Stimulated activated CD4-positive, alpha-beta T cell treated with anti-CD3 and anti-CD28 coated beads, Interleukin-1b, Interleukin-23, amount 100 ng/mL, for 48 hours (primary cell): Measurements from ENCODE around the gene MED29.

Experiments used
- DNase-seq: peaks from one replicate; pipeline ENCODE4 v3.0.0-alpha.2; 2020

The MED29 gene

GRCh38 chr19:39412100-39412866 lies 21.1 kb downstream of the MED29 start, which contains the start of gene PLEKHG2:
TSS of gene PLEKHG2 (plus strand) at chr19:39412669. CDS start at chr19:39414087, 1,418 bp downstream.
- DNase-seq = peak; percentile 98

GRCh38 chr19:39412867-39413271 lies 21.7 kb downstream of the MED29 start:
- DNase-seq = no peak

GRCh38 chr19:39413272-39413910 lies 22.2 kb downstream of the MED29 start:
- no peak for DNase-seq

DNA sequence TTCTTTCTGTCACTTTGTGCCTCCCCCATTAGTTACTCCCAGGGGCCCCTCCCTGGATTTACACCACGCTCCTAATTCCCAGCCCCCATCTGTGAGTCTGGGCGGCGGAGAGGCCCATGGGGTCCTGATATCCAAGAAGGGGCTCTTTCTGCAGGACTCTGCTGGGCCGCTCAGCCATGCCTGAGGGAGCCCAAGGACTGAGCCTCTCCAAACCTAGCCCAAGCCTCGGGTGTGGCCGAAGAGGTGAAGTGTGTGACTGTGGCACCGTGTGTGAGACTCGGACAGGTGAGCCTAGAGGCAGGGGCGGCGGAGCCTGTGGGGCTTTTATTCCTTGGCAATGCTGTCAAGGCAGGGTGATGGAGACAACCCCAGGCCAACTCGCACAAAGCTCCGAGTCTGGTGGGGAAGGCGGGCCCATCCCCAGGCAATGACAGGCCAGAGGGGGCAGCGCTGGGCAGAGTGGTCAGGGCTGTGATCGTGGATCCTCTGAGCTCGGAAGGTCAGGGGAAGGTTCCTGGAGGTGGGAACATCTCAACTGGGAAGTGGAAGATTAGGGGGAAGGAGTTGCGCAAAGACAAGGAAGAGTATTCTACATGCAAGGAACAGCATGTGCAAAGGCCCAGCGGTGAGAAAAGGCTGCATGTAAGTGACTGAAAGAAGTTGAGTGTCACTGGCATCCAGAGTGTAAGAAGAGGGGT lies 22.9 kb downstream of the MED29 start:
- no peak for DNase-seq

- no peak for DNase-seq
Observed at GRCh38 chr19:39415111-39416046, 24.2 kb downstream of the MED29 start.

DNA sequence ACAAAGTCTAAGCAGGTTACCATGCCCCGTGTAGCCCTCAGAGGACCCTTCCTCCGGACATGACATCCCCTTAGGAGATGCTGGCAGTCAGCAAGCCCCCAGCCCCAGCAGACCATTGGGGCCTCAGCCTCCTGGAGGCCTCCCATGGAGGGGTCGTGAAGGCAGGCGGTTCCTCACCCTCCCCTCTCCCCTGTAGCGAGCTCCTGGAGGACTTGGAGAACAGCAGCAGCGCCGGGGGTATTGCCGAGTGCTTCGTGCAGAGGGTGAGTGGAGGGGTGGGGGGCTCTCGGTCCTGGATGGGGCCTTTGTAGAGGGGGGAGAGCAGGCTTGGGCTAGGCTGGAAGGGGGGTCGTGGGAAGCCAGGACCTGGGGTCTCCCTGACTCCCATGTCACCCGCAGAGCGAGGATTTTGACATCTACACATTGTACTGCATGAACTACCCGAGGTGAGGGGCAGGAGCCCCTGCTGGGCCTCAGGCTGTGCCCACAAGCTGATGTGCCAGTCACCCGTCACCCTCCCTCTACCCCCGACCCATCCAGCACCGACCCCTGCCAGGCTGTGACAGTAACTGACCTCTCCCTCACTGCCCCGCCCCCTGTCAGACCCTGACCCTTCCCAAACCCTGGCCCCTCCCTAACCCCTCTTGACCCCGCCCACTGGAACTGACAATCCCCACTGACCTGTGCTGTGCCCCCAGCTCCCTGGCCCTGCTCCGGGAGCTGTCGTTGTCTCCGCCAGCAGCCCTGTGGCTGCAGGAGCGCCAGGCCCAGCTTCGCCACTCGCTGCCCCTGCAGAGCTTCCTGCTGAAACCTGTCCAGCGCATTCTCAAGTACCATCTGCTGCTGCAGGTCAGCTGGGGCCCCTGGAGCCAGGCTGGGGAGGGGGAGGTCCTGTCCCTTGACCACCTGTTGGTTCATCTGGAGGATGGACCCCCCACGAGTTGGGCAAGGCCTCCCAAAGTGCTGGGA lies 25.3 kb downstream of the MED29 start:
- DNase-seq = no peak

DNA sequence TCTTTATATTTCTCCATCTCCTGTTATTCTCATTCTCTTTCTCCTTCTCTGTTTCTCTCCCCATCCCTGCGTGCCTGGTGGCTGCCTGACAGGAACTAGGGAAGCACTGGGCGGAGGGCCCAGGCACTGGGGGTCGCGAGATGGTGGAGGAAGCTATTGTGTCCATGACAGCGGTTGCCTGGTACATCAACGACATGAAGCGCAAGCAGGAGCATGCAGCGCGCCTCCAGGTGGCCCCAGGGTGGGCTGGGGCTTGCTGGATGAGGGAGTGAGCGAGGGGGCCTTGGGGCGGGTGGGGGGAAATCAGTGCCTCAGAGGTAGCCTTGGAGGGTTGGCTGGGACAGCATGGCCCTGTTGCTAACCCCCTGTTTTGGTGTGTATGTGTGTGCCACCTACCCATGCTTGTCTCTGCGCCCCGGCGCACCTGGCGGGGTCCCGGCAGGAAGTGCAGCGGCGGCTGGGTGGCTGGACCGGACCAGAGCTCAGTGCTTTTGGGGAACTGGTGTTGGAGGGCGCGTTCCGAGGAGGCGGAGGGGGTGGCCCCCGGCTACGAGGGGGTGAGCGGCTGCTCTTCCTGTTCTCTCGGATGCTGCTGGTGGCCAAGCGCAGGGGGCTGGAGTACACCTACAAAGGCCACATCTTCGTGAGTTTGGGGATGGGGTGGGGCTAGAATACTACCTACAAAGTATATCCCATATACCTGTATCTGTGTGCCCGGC lies 26.4 kb downstream of the MED29 start:
- no peak for DNase-seq

DNA sequence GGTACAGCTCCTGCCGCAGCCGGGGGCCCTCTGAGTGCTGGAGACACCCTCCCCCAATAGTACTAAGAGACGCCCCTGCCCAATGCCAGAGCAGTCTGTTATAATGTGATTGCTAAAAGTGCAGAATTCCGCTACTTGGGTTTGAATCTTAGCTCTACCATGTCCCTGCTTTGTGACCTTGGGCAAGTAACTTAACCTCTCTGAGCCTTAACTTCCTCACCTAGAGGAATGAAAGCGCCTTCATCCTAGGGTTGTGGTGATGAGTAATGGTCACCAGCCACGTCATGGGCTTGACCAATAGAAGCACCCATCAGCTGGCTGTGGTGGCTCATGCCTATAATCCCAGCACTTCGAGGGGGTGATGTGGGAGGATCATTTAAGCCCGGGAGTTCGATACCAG lies 27.8 kb downstream of the MED29 start:
- no peak for DNase-seq

DNA sequence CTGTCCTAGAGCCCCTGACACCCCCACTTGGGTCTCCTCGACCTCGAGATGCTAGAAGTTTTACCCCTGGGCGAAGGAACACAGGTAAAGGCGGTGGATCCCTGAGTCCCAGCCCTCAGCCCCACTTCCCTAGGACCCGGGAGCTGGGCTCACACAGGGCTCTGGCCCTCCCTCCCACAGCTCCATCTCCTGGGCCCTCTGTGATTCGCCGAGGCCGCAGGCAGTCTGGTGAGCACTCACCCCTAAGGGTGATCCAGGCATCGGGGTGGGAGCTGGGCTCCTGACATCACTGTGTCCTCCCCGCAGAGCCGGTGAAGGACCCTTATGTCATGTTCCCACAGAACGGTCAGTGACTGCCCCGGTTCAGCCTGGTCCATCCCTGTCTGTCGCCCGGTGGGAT lies 29.6 kb downstream of the MED29 start:
- DNase-seq = no peak

DNA sequence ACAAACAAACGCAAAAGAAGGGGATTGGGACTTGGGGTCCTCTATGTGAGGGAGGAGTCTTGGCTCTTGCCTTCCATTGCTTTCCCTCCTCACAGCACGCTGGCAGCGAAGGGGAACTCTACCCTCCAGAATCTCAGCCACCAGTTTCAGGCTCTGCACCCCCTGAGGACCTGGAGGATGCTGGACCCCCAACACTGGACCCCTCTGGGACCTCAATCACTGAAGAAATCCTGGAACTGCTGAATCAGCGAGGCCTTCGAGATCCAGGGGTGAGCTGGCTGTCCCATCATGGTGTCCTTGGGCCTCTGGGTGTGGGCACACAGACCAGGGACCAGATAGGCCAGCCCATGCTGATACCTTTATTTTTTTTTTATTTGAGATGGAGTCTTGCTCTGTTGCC lies 30.8 kb downstream of the MED29 start:
- DNase-seq = no peak

DNA sequence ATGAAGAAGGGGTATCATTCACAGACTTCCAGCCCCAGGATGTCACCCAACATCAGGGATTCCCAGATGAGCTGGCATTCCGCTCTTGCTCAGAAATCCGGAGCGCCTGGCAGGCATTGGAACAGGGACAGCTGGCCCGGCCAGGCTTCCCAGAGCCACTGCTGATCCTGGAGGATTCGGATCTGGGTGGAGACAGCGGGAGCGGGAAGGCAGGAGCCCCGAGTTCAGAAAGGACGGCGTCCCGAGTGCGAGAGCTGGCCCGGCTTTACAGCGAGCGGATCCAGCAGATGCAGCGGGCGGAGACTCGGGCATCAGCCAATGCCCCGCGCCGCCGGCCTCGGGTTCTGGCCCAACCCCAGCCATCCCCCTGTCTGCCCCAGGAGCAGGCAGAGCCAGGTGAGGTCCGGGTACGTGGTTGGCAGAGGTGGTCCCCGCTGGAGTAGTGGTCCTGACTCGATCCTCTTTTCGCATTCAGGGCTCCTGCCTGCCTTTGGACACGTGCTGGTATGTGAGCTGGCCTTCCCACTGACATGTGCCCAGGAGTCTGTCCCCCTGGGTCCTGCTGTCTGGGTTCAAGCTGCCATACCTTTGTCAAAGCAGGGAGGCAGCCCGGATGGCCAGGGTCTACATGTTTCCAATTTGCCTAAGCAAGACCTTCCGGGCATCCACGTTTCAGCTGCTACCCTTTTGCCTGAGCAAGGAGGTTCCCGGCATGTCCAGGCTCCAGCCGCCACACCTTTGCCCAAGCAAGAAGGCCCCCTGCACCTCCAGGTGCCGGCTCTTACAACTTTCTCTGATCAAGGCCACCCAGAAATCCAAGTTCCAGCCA lies 32.3 kb downstream of the MED29 start:
- no peak for DNase-seq

GRCh38 chr19:39424934-39425333 lies 33.8 kb downstream of the MED29 start:
- no peak for DNase-seq

- no peak for DNase-seq
Observed at GRCh38 chr19:39425744-39426143, 34.6 kb downstream of the MED29 start.

GRCh38 chr19:39426170-39426569 lies 35.0 kb downstream of the MED29 start:
- DNase-seq = no peak

DNA sequence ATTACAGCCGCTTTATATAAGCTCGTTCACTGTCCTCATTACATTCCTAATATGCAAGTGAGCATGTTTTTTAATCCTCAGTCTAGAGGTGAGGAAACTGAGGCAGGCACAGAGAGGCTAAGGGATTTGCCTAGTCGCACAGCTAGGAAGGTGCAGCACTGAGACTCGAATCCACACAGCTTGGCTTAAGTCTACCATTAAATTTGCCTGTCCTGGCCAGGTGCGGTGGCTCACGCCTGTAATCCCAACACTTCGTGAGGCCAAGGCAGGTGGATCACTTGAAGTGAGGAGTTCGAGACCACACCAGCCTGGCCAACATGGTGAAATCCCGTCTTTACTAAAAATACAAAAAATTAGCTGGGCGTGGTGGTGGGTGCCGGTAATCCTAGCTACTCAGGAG lies 36.5 kb downstream of the MED29 start:
- DNase-seq = no peak

DNA sequence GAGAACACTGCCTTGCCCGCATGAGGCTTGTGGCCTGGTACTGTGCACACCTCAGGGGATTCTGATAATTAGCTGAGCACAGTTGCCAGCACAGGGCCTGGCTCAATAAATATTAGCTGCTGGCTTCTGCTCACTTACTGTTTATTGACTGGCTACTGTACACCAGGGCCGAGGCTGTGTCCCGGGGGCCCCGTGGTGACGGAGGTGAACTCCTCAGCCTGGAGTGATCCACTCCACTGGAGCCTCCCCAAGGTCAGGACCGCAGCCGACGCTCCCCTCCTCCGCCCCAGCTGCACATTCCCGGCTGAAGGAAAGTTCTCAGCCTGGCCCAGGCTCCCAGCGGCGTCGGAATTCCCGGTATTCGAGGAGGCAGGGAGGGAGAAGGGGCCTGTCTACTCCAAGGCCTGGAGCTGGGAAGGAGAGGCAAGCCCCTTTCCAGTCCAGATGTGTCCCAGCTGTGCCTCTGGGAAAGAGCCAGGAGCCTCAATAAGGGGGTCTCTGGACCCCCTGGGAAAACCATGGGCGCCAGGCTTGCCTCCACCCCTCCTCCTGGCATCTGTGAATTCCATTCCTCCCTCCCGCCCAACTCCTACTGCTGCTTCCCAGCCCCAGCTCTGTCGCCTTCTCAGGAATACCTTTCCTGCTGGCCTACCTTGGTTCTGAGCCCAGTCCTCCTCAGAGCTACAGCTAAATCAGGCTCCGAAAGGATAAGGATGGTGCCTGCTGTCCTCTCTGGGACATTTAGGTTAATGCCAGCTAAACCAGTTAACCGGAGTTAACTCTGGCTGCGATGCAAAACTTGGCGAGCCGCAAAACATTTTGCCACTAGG lies 37.3 kb downstream of the MED29 start:
- DNase-seq = no peak

GRCh38 chr19:39430675-39431593 lies 39.8 kb downstream of the MED29 start:
- DNase-seq = peak; percentile 83

GRCh38 chr19:39432677-39433025 lies 41.5 kb downstream of the MED29 start:
- no peak for DNase-seq
